ENCODE data around the gene DYNC1I1.

DYNC1I1 gene

GRCh38 chr7:95840953-95841950 is 68.9 kb downstream of the DYNC1I1 start:
- H3K9ac ChIP-seq (ENCODE audit: low read depth, low read length, poor library complexity, severe bottlenecking): no peak overlapping the region
- TF ChIP-seq CTCF (conservative IDR thresholded peaks at IDR 0.05; ENCODE audit: low read length): peak; percentile 71
- TF ChIP-seq EZH2phosphoT487 (IDR thresholded peaks at IDR 0.05; ENCODE audit: borderline replicate concordance): no peak
- H2AFZ ChIP-seq (ENCODE audit: low read length): no peak overlapping the region
- no peaks in the 10 kb centered on the region for H3K36me3 ChIP-seq (ENCODE audit: insufficient read depth, low read length)
- no peak overlapping the region for H3K4me2 ChIP-seq (ENCODE audit: low read depth, low read length, poor library complexity, severe bottlenecking)
- no peaks in the 10 kb centered on the region for H3K4me1 ChIP-seq (ENCODE audit: insufficient read depth, low read length, poor library complexity, severe bottlenecking)
- no peaks in the 10 kb centered on the region for H4K20me1 ChIP-seq (ENCODE audit: insufficient read depth, low read length, poor library complexity, severe bottlenecking)
- no peak overlapping the region for H3K4me3 ChIP-seq (ENCODE audit: low read length, poor library complexity, severe bottlenecking)
- no peaks in the 10 kb centered on the region for H3F3A ChIP-seq (ENCODE audit: low read depth)
- H3K79me2 ChIP-seq (ENCODE audit: insufficient read depth, low read length): no peaks in the 10 kb centered on the region
- no peaks in the 10 kb centered on the region for H3K9me3 ChIP-seq (ENCODE audit: insufficient read depth, low read depth, low read length)
- H3K27me3 ChIP-seq (ENCODE audit: insufficient read depth, low read length, poor library complexity, severe bottlenecking): no peaks in the 10 kb centered on the region
- no peaks in the 10 kb centered on the region for H3K9me2 ChIP-seq (replicated peaks; ENCODE audit: low read depth, low read length)

- Histone ChIP-seq H4K20me1 (ENCODE audit: insufficient read depth, low read length, poor library complexity, severe bottlenecking) (no peaks in the 10 kb centered on the region), H3F3A (ENCODE audit: low read depth) (no peaks in the 10 kb centered on the region), H2AFZ (ENCODE audit: low read length) (no peak overlapping the region), H3K79me2 (ENCODE audit: insufficient read depth, low read length) (no peaks in the 10 kb centered on the region), H3K27me3 (ENCODE audit: insufficient read depth, low read length, poor library complexity, severe bottlenecking) (no peaks in the 10 kb centered on the region), H3K4me1 (ENCODE audit: insufficient read depth, low read length, poor library complexity, severe bottlenecking) (no peaks in the 10 kb centered on the region), H3K9me2 (replicated peaks; ENCODE audit: low read depth, low read length) (no peaks in the 10 kb centered on the region), H3K4me3 (ENCODE audit: low read length, poor library complexity, severe bottlenecking) (no peak overlapping the region), H3K9ac (ENCODE audit: low read depth, low read length, poor library complexity, severe bottlenecking) (no peak overlapping the region), H3K9me3 (ENCODE audit: insufficient read depth, low read depth, low read length) (no peaks in the 10 kb centered on the region), H3K36me3 (ENCODE audit: insufficient read depth, low read length) (no peaks in the 10 kb centered on the region), H3K4me2 (ENCODE audit: low read depth, low read length, poor library complexity, severe bottlenecking) (no peak overlapping the region)
- TF ChIP-seq EZH2phosphoT487 (IDR thresholded peaks at IDR 0.05; ENCODE audit: borderline replicate concordance) (no peak), CTCF (conservative IDR thresholded peaks at IDR 0.05; ENCODE audit: low read length) (peak; percentile 38; the same call in 1 of the 2 replicates)
Measured at GRCh38 chr7:95843286-95843685, 70.9 kb downstream of the DYNC1I1 start.

- H3F3A ChIP-seq (ENCODE audit: low read depth): no peaks in the 10 kb centered on the region
- no peaks in the 10 kb centered on the region for H3K4me1 ChIP-seq (ENCODE audit: insufficient read depth, low read length, poor library complexity, severe bottlenecking)
- no peaks in the 10 kb centered on the region for H4K20me1 ChIP-seq (ENCODE audit: insufficient read depth, low read length, poor library complexity, severe bottlenecking)
- no peaks in the 10 kb centered on the region for H3K79me2 ChIP-seq (ENCODE audit: insufficient read depth, low read length)
- no peak overlapping the region for H2AFZ ChIP-seq (ENCODE audit: low read length)
- no peak for TF ChIP-seq EZH2phosphoT487 (IDR thresholded peaks at IDR 0.05; ENCODE audit: borderline replicate concordance)
- no peak for TF ChIP-seq CTCF (conservative IDR thresholded peaks at IDR 0.05; ENCODE audit: low read length)
- no peak overlapping the region for H3K4me3 ChIP-seq (ENCODE audit: low read length, poor library complexity, severe bottlenecking)
- H3K9me2 ChIP-seq (replicated peaks; ENCODE audit: low read depth, low read length): no peaks in the 10 kb centered on the region
- no peak overlapping the region for H3K4me2 ChIP-seq (ENCODE audit: low read depth, low read length, poor library complexity, severe bottlenecking)
- H3K9me3 ChIP-seq (ENCODE audit: insufficient read depth, low read depth, low read length): no peaks in the 10 kb centered on the region
- H3K9ac ChIP-seq (ENCODE audit: low read depth, low read length, poor library complexity, severe bottlenecking): no peak overlapping the region
- H3K27me3 ChIP-seq (ENCODE audit: insufficient read depth, low read length, poor library complexity, severe bottlenecking): no peaks in the 10 kb centered on the region
- no peaks in the 10 kb centered on the region for H3K36me3 ChIP-seq (ENCODE audit: insufficient read depth, low read length)
Measured at GRCh38 chr7:95845007-95845406, 72.7 kb downstream of the DYNC1I1 start.

Data from Loucy (cell line).